ENCODE measurements around the gene SLC16A12. TPM values are rescaled to one million over a fixed set of nuclear protein-coding genes. Genes with fewer than 3 reads are reported as not detected.
"Not testable (repeated sequence)": the region's sequence is repeated elsewhere in the genome, so short reads cannot be mapped to it uniquely, and the experiment has no call there.

The SLC16A12 gene
- total RNA-seq, 1 donor from 2014 or later = 3.7 TPM

- no peak for TF ChIP-seq CTCF (conservative IDR thresholded peaks at IDR 0.05; ENCODE audit: low read depth, low read length)
- no peak for DNase-seq (ENCODE audit: low read depth)
- H3K4me3 ChIP-seq (ENCODE audit: low read depth, low read length) = peak overlapping the region; percentile 56
Measured at GRCh38 chr10:89392974-89393373, 142.4 kb downstream of the SLC16A12 start.

GRCh38 chr10:89391907-89392756 lies 143.3 kb downstream of the SLC16A12 start, which contains the start of gene IFIT1:
TSS of gene IFIT1 (plus strand) at chr10:89392623. CDS start at chr10:89392713, 90 bp downstream.
- peak within 1 kb of the TSS; percentile 56 for H3K4me3 ChIP-seq (ENCODE audit: low read depth, low read length)
- peak; percentile 14 for TF ChIP-seq CTCF (conservative IDR thresholded peaks at IDR 0.05; ENCODE audit: low read depth, low read length)
- no peak for DNase-seq (ENCODE audit: low read depth)

GRCh38 chr10:89391226-89391576 lies 144.2 kb downstream of the SLC16A12 start:
- not testable (repeated sequence) for H3K4me3 ChIP-seq (ENCODE audit: low read depth, low read length); DNase-seq (ENCODE audit: low read depth)

- H3K4me3 ChIP-seq (ENCODE audit: low read depth, low read length) = no peak overlapping the region
- no peak for TF ChIP-seq CTCF (conservative IDR thresholded peaks at IDR 0.05; ENCODE audit: low read depth, low read length)
- no peak for DNase-seq (ENCODE audit: low read depth)
Measured at GRCh38 chr10:89390476-89391225, 144.7 kb downstream of the SLC16A12 start.

- no peak for DNase-seq (ENCODE audit: low read depth)
- peak; percentile 55 for TF ChIP-seq CTCF (conservative IDR thresholded peaks at IDR 0.05; ENCODE audit: low read depth, low read length)
- no peak overlapping the region for H3K4me3 ChIP-seq (ENCODE audit: low read depth, low read length)
Measured at GRCh38 chr10:89389254-89389653, 146.1 kb downstream of the SLC16A12 start.

- no peak for TF ChIP-seq CTCF (conservative IDR thresholded peaks at IDR 0.05; ENCODE audit: low read depth, low read length)
- DNase-seq (ENCODE audit: low read depth) = no peak
- H3K4me3 ChIP-seq (ENCODE audit: low read depth, low read length) = no peak overlapping the region
Measured at GRCh38 chr10:89388806-89389205, 146.6 kb downstream of the SLC16A12 start.

- TF ChIP-seq CTCF (conservative IDR thresholded peaks at IDR 0.05; ENCODE audit: low read depth, low read length) = no peak
- no peak for DNase-seq (ENCODE audit: low read depth)
- no peak overlapping the region for H3K4me3 ChIP-seq (ENCODE audit: low read depth, low read length)
Measured at GRCh38 chr10:89384474-89385340, 150.7 kb downstream of the SLC16A12 start.
